HEK293 (cell line): ENCODE data around the gene CPLANE1.

ENCODE experiments used
- CTCF ChIA-PET: fragments of 350-600 bp; formaldehyde crosslinking; extraction: SDS; loops from one replicate; lab custom pipeline; 2021; ENCODE audit warnings: antibody characterized with exemption; lab: Yijun Ruan, JAX
- POLR2A ChIA-PET: fragments of 300-600 bp; formaldehyde crosslinking; extraction: SDS; loops from one replicate; lab custom pipeline; 2020; ENCODE audit warnings: antibody characterized with exemption, inconsistent platforms; lab: Yijun Ruan, JAX
- H3K27ac ChIP-seq: fragments of 200-500 bp; sonication (Bioruptor generic); 2 replicates; pipeline ENCODE4 v1.5.1; 2014; ENCODE audit warnings: low read depth, low read length, control low read depth, inconsistent platforms; ENCODE audit errors: extremely low read depth
- H3K36me3 ChIP-seq, 2 experiments: fragments of 200-500 bp in 1 of 2; sonication (Bioruptor generic) in 1 of 2; 1 replicate in 1 of 2; 2 replicates in 1 of 2; pipeline ENCODE4 v1.5.1; 2014 to 2017; ENCODE audit warnings: inconsistent platforms in 2 of 2, low read length in 2 of 2; ENCODE audit not compliant: control insufficient read depth in 2 of 2, insufficient read depth in 1 of 2
- H3K4me1 ChIP-seq: fragments of 200-500 bp; sonication (Bioruptor generic); 2 replicates; pipeline ENCODE4 v1.5.1; 2014; ENCODE audit warnings: mild to moderate bottlenecking, low read length, inconsistent platforms; ENCODE audit not compliant: control insufficient read depth, insufficient read depth
- H3K4me3 ChIP-seq: 2 replicates; pipeline ENCODE4 v1.5.1; 2011; ENCODE audit warnings: low read depth, mild to moderate bottlenecking, control low read depth, low read length, moderate library complexity
- H3K9me3 ChIP-seq: fragments of 200-500 bp; sonication (Bioruptor generic); 2 replicates; pipeline ENCODE4 v1.5.1; 2014; ENCODE audit warnings: low read depth, low read length, inconsistent platforms; ENCODE audit not compliant: control insufficient read depth, insufficient read depth
- FEZF1 ChIP-seq: fragments of 450-650 bp; formaldehyde crosslinking; IDR thresholded peaks from 2 replicates; pipeline ENCODE4 v1.5.1; 2016; ENCODE audit warnings: missing biosample characterization, missing genetic modification characterization
- GFI1B ChIP-seq: fragments of 450-650 bp; formaldehyde crosslinking; IDR thresholded peaks from 2 replicates; pipeline ENCODE4 v1.5.1; 2016; ENCODE audit warnings: missing biosample characterization, missing genetic modification characterization
- GLI2 ChIP-seq: fragments of 450-650 bp; formaldehyde crosslinking; IDR thresholded peaks from 2 replicates; pipeline ENCODE4; 2017; ENCODE audit warnings: missing biosample characterization, missing genetic modification characterization, low read depth, borderline replicate concordance
- HOXC10 ChIP-seq: sonication (generic); formaldehyde crosslinking; IDR thresholded peaks from 2 replicates; pipeline ENCODE4 v1.8.1; 2023; ENCODE audit warnings: mild to moderate bottlenecking, missing genetic modification reagents
- KLF10 ChIP-seq: fragments of 450-650 bp; IDR thresholded peaks from 2 replicates; pipeline ENCODE4 v1.5.1; 2018; ENCODE audit warnings: missing biosample characterization, mild to moderate bottlenecking, missing genetic modification characterization
- KLF17 ChIP-seq: fragments of 450-650 bp; formaldehyde crosslinking; IDR thresholded peaks from 2 replicates; pipeline ENCODE4 v1.5.1; 2016; ENCODE audit warnings: missing biosample characterization, missing genetic modification characterization
- PRDM4 ChIP-seq: fragments of 450-650 bp; formaldehyde crosslinking; IDR thresholded peaks from 2 replicates; pipeline ENCODE4 v1.5.1; 2017; ENCODE audit warnings: missing biosample characterization, missing genetic modification characterization
- RBAK ChIP-seq: fragments of 450-650 bp; formaldehyde crosslinking; IDR thresholded peaks from 2 replicates; pipeline ENCODE4 v1.5.1; 2016; ENCODE audit warnings: missing biosample characterization, missing genetic modification characterization
- SETDB1 ChIP-seq: IDR thresholded peaks from one replicate; pipeline ENCODE4 v1.6.1; 2017; ENCODE audit warnings: mild to moderate bottlenecking, low read length, moderate library complexity, mixed read lengths; ENCODE audit not compliant: insufficient read length
- SP2 ChIP-seq: fragments of 450-650 bp; formaldehyde crosslinking; IDR thresholded peaks from 2 replicates; pipeline ENCODE4 v1.5.1; 2016; ENCODE audit warnings: missing biosample characterization, missing genetic modification characterization
- TCF7L2 ChIP-seq: IDR thresholded peaks from 2 replicates; pipeline ENCODE4 v1.6.1; 2011; ENCODE audit warnings: low read depth, mild to moderate bottlenecking, inconsistent platforms, low read length, moderate library complexity, borderline replicate concordance
- TRIM28 ChIP-seq: IDR thresholded peaks from 2 replicates; pipeline ENCODE4 v1.6.1; 2011; ENCODE audit warnings: low read length, control low read depth, borderline replicate concordance
- YY2 ChIP-seq: fragments of 450-650 bp; formaldehyde crosslinking; IDR thresholded peaks from 2 replicates; pipeline ENCODE4 v1.5.1; 2016; ENCODE audit warnings: missing biosample characterization, missing genetic modification characterization
- ZFP37 ChIP-seq: fragments of 450-650 bp; formaldehyde crosslinking; IDR thresholded peaks from 2 replicates; pipeline ENCODE4 v1.5.1; 2016; ENCODE audit warnings: missing biosample characterization, missing genetic modification characterization
- ZIC2 ChIP-seq: fragments of 450-650 bp; formaldehyde crosslinking; IDR thresholded peaks from 2 replicates; pipeline ENCODE4 v1.5.1; 2016; ENCODE audit warnings: missing biosample characterization, missing genetic modification characterization
- ZNF10 ChIP-seq: fragments of 450-650 bp; formaldehyde crosslinking; IDR thresholded peaks from 2 replicates; pipeline ENCODE4 v1.5.1; 2017; ENCODE audit warnings: missing biosample characterization, missing genetic modification characterization
- ZNF112 ChIP-seq: fragments of 450-650 bp; formaldehyde crosslinking; IDR thresholded peaks from 2 replicates; pipeline ENCODE4 v1.5.0; 2017; ENCODE audit warnings: missing biosample characterization, missing genetic modification characterization
- ZNF140 ChIP-seq: fragments of 450-650 bp; formaldehyde crosslinking; IDR thresholded peaks from 2 replicates; pipeline ENCODE4 v1.5.1; 2016; ENCODE audit warnings: missing biosample characterization, missing genetic modification characterization
- ZNF214 ChIP-seq: fragments of 450-650 bp; formaldehyde crosslinking; IDR thresholded peaks from 2 replicates; pipeline ENCODE4 v1.5.1; 2017; ENCODE audit warnings: missing biosample characterization, mild to moderate bottlenecking, missing genetic modification characterization, borderline replicate concordance
- ZNF223 ChIP-seq: fragments of 450-650 bp; formaldehyde crosslinking; IDR thresholded peaks from 2 replicates; pipeline ENCODE4 v1.5.1; 2016; ENCODE audit warnings: missing biosample characterization, missing genetic modification characterization
- ZNF239 ChIP-seq: fragments of 450-650 bp; formaldehyde crosslinking; IDR thresholded peaks from 2 replicates; pipeline ENCODE4 v1.5.1; 2016; ENCODE audit warnings: missing biosample characterization, missing genetic modification characterization
- ZNF24 ChIP-seq: fragments of 450-650 bp; formaldehyde crosslinking; IDR thresholded peaks from 2 replicates; pipeline ENCODE4 v1.5.1; 2016; ENCODE audit warnings: missing biosample characterization, missing genetic modification characterization
- ZNF335 ChIP-seq: fragments of 450-650 bp; formaldehyde crosslinking; conservative IDR thresholded peaks from 2 replicates; pipeline ENCODE4 v1.5.1; 2016; ENCODE audit warnings: missing biosample characterization, missing genetic modification characterization
- ZNF366 ChIP-seq: fragments of 450-650 bp; formaldehyde crosslinking; conservative IDR thresholded peaks from 2 replicates; pipeline ENCODE4 v1.5.1; 2016; ENCODE audit warnings: missing biosample characterization, missing genetic modification characterization
- ZNF37A ChIP-seq: fragments of 450-650 bp; IDR thresholded peaks from 2 replicates; pipeline ENCODE4 v1.5.1; 2018; ENCODE audit warnings: missing biosample characterization, missing genetic modification characterization
- ZNF433 ChIP-seq: fragments of 450-650 bp; formaldehyde crosslinking; IDR thresholded peaks from 2 replicates; pipeline ENCODE4 v1.5.1; 2016; ENCODE audit warnings: missing biosample characterization, missing genetic modification characterization, low read depth
- ZNF580 ChIP-seq: fragments of 450-650 bp; formaldehyde crosslinking; IDR thresholded peaks from 2 replicates; pipeline ENCODE4 v1.5.1; 2016; ENCODE audit warnings: missing biosample characterization, missing genetic modification characterization
- ZNF792 ChIP-seq: fragments of 450-650 bp; formaldehyde crosslinking; IDR thresholded peaks from 2 replicates; pipeline ENCODE4 v1.5.1; 2016; ENCODE audit warnings: missing biosample characterization, missing genetic modification characterization
- ZNF830 ChIP-seq: fragments of 450-650 bp; IDR thresholded peaks from 2 replicates; pipeline ENCODE4 v1.5.0; 2018; ENCODE audit warnings: missing biosample characterization, missing genetic modification characterization, low read depth, mild to moderate bottlenecking, moderate library complexity
- ZNF837 ChIP-seq: fragments of 450-650 bp; formaldehyde crosslinking; IDR thresholded peaks from 2 replicates; pipeline ENCODE4 v1.5.1; 2016; ENCODE audit warnings: missing biosample characterization, missing genetic modification characterization
- ZNF843 ChIP-seq: fragments of 450-650 bp; formaldehyde crosslinking; IDR thresholded peaks from 2 replicates; pipeline ENCODE4 v1.5.1; 2016; ENCODE audit warnings: missing biosample characterization, missing genetic modification characterization

CPLANE1 gene

GRCh38 chr5:37170856-37171255 is 78.3 kb downstream of the CPLANE1 start:
- no peak for TF ChIP-seq TRIM28
- no peak for TF ChIP-seq SETDB1
- TF ChIP-seq ZNF366 (tag by site-specific recombination), result no peak
- TF ChIP-seq SP2, result no peak
- TF ChIP-seq PRDM4 (tag by site-specific recombination), result no peak
- no peak for TF ChIP-seq GLI2 (tag by site-specific recombination)
- POLR2A ChIA-PET, result no interaction called here
- Histone ChIP-seq H3K27ac (no peak overlapping the region), H3K36me3 (peaks cover 91 to 94% of the 10 kb centered on the region in 2 experiments), H3K4me1 (no peaks in the 10 kb centered on the region), H3K9me3 (no peaks in the 10 kb centered on the region), H3K4me3 (no peak overlapping the region)
- CTCF ChIA-PET, result no interaction called here

GRCh38 chr5:37166197-37166596 is 83.0 kb downstream of the CPLANE1 start:
- no peaks in the 10 kb centered on the region for H3K4me1 ChIP-seq
- H3K27ac ChIP-seq, result no peak overlapping the region
- H3K36me3 ChIP-seq, result peaks cover 52 to 66% of the 10 kb centered on the region in 2 experiments
- CTCF ChIA-PET, result no interaction called here
- H3K9me3 ChIP-seq, result no peaks in the 10 kb centered on the region
- no peak overlapping the region for H3K4me3 ChIP-seq
- POLR2A ChIA-PET, result no interaction called here
- TF ChIP-seq KLF17 (tag by site-specific recombination), result no peak
- no peak for TF ChIP-seq ZNF580 (tag by site-specific recombination)
- TF ChIP-seq FEZF1, result no peak
- no peak for TF ChIP-seq ZFP37 (tag by site-specific recombination)
- TF ChIP-seq ZNF239 (tag by site-specific recombination), result no peak
- no peak for TF ChIP-seq ZNF24 (tag by site-specific recombination)
- TF ChIP-seq ZNF140 (tag by site-specific recombination), result no peak
- no peak for TF ChIP-seq TCF7L2
- no peak for TF ChIP-seq ZIC2 (tag by site-specific recombination)
- TF ChIP-seq RBAK (tag by site-specific recombination), result no peak
- TF ChIP-seq ZNF335, result no peak
- no peak for TF ChIP-seq ZNF223 (tag by site-specific recombination)
- no peak for TF ChIP-seq GFI1B (tag by site-specific recombination)

- ChIA-PET POLR2A (no interaction called here), CTCF (no interaction called here)
- no peak for TF ChIP-seq ZNF214
- no peak for TF ChIP-seq ZNF830 (tag by site-specific recombination)
- TF ChIP-seq KLF10 (tag by site-specific recombination), result no peak
- no peak for TF ChIP-seq ZNF433 (tag by site-specific recombination)
- TF ChIP-seq YY2 (tag by site-specific recombination), result no peak
- no peak for TF ChIP-seq ZNF37A (tag by site-specific recombination)
- no peak for TF ChIP-seq ZNF792 (tag by site-specific recombination)
- TF ChIP-seq HOXC10 (CRISPR knock-in tag), result no peak
- no peak for TF ChIP-seq SP2
- TF ChIP-seq ZNF112 (tag by site-specific recombination), result no peak
- no peak for TF ChIP-seq ZNF837
- TF ChIP-seq ZNF10 (tag by site-specific recombination), result no peak
- no peak for TF ChIP-seq ZNF335
- no peak for TF ChIP-seq ZNF843 (tag by site-specific recombination)
These were observed 83.4 kb downstream of the CPLANE1 start for GRCh38 chr5:37165761-37166160.

More at GRCh38 chr5:37165761-37166160, 83.4 kb downstream of the CPLANE1 start:
- H3K4me3 ChIP-seq, result no peak overlapping the region
- H3K36me3 ChIP-seq, result peaks cover 47 to 61% of the 10 kb centered on the region in 2 experiments
- no peaks in the 10 kb centered on the region for H3K9me3 ChIP-seq
- no peaks in the 10 kb centered on the region for H3K4me1 ChIP-seq
- no peak overlapping the region for H3K27ac ChIP-seq
